ENCODE measurements around the gene SERINC5.

Gene SERINC5

GRCh38 chr5:80097451-80097850 lies 158.4 kb downstream of the SERINC5 start:
- DNase-seq (ENCODE audit: low read depth), result no peak

- DNase-seq (ENCODE audit: low read depth), result no peak
These were observed 161.6 kb downstream of the SERINC5 start for GRCh38 chr5:80094236-80094738.

- DNase-seq (ENCODE audit: low read depth), result no peak
These were observed 162.1 kb downstream of the SERINC5 start for GRCh38 chr5:80093796-80094195.

DNA sequence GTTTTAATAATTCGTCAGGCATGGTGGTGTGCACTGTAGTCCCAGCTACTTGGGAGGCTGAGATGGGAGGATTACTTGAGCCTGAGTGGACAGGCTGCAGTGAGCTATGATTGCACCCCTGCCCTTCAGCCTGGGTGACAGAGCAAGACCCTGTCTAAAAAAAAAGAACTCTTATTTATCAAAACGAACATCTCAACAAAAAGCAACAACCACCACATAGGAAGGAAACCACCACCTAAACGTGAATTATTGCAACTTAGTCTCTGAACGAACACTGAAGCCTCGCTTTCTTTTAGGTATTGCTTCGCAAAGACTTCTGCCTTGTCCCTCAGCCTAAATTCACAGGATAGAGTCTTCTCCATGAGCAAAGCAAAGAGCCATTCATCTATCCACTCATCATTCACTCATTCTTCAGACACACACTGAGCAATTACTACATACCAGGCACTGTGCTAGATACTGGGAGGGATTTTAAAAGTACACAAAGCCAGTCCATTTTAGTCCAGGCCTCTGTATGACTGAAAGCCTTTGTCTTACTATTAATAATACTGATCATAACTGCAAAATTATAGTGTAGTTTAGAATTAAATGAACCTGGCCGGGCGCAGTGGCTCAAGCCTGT lies 163.3 kb downstream of the SERINC5 start:
- DNase-seq (ENCODE audit: low read depth), result no peak

DNA sequence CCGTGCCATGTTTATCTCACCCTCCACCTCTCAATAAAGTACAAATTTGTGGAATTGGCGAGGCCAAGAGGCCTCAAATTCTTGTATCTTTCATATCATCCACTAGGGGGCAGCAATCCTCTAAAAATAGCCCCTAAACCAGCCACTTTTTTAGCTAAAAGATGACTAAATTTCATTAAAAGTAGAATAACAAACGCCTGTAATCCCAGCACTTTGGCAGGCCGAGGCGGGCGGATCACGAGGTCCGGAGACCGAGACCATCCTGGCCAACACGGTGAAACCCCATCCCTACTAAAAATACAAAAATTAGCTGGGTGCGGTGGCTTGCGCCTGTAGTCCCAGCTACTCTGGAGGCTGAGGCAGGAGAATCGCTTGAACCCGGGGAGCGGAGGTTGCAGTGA lies 164.1 kb downstream of the SERINC5 start:
- DNase-seq (ENCODE audit: low read depth), result peak; percentile 50

- DNase-seq (ENCODE audit: low read depth), result no peak
These were observed 165.0 kb downstream of the SERINC5 start for GRCh38 chr5:80090884-80091166.

- peak; percentile 59 for DNase-seq (ENCODE audit: low read depth)
These were observed 172.6 kb downstream of the SERINC5 start for GRCh38 chr5:80083101-80083890.

DNA sequence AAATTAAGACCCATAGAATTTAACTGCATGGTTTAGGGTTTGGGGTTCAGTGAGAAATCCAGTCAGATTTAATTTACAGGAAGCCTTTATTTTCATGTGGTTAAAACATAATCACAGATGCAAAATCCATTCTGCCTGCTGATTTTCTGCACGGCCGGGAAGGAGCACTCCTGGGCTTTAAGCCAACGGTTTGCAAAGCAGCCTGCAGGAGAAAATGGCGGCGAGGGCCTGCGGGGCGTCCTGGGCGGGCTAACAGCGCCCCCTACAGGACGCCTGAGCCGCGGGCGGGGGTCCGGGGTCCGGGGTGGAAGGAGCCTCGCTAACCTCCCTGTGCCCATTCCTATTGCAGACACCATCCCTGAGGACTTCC lies 173.1 kb downstream of the SERINC5 start:
- DNase-seq (ENCODE audit: low read depth), result peak; percentile 77

DNA sequence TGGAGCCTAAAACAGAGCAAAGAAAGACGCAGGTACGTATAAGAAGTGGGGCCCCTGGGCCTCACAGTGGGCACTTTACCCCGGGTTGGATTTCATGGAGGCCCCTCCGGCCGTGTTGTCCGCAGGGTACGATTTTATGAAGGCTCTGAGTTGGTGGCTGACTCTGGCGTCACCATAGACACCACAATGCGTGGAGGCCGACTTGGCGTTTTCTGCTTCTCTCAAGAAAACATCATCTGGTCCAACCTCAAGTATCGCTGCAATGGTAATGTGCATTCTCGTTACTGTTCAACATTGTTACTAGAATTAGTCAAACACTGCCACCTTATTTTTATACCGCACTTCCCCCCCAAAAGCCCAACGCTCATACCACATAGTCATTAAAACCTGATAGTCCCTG lies 173.6 kb downstream of the SERINC5 start:
- DNase-seq (ENCODE audit: low read depth), result no peak

DNA sequence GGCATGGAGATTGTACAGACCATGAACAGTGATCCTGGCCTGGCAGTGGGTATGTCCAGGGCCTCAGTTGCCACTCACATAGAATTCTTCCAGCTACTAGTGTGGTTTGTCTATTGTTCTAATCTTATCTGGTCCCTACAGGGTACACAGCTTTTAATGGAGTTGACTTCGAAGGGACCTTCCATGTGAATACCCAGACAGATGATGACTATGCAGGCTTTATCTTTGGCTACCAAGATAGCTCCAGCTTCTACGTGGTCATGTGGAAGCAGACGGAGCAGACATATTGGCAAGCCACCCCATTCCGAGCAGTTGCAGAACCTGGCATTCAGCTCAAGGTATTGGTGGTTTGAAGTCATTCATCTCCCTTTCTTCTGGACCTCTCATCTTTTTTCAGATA lies 176.9 kb downstream of the SERINC5 start:
- DNase-seq (ENCODE audit: low read depth), result no peak

DNA sequence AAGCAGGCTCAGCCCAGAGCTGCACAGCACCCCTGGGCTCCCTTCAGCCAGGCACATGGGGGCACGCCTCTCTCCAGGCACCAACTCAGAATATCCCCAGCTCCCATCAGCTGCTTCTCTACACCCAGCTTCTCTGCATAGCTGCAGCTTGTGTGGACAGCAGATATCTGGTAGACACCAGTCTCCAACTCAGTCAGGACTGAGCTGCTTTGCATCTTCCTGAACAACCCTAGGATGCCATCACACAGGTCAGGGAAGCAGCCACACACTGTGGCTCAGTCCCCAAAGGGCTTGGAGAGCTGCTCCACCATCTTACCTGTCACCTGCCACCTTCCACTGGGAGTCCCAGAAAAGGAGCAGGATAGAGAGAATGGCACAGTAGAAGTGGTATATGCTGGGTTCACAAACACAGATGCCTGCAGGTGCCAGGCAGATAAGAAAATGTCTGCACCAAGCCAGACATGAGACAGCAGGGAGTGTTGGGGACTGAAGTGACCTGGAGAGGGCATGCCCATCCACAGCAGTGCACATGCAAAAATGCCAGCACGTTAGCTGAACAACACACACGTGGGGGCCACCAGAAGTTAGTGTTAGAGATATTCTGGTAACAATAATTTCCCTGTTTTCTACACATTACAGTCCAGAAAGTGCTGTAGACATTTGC lies 178.7 kb downstream of the SERINC5 start:
- DNase-seq (ENCODE audit: low read depth), result no peak

GRCh38 chr5:80076131-80077050 lies 179.5 kb downstream of the SERINC5 start:
- DNase-seq (ENCODE audit: low read depth), result peak; percentile 28

DNA sequence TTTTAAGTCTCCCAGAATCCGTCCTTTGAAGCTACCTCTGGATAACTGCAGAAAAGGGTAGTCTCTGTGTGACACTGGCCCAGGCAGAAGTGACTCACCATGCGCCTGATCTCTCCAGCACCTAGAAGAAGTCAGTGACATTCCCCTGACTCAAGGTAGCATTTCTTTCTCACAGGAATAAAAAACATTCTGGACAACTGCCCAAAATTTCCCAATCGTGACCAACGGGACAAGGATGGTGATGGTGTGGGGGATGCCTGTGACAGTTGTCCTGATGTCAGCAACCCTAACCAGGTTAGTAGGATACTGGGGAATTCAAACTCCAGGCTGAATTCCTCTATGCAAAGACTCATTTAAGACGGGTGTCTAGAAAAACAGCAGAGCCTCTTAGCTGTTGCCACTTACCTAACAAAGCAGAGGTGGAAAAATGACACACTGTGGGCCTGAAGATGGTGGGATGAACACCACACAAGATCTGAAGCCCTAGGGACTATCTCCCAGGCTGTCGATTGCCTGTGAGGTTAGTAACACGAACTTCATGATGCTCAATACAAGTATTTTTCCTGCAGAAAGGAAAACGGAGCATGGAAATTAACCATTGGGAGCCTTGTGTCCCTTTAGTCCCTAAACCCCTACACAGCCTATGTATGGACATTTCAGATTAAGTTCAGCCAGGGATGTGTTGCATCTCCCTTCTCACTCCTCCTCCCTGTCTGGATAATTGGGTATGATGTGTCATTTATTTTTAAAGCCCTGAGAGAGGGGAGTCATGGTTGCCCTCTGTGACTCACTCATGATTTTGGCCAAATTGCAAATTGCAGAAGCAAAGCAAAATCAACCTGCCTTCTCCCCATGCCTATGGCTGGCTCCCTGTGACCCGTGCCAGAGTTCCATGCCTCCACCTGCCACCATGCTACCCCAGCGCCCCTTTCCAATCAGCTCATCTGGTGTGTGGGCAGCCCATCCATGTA lies 183.5 kb downstream of the SERINC5 start:
- no peak for DNase-seq (ENCODE audit: low read depth)

GRCh38 chr5:80071510-80072021 lies 184.3 kb downstream of the SERINC5 start:
- DNase-seq (ENCODE audit: low read depth), result no peak

- no peak for DNase-seq (ENCODE audit: low read depth)
These were observed 185.4 kb downstream of the SERINC5 start for GRCh38 chr5:80070338-80071056.

DNA sequence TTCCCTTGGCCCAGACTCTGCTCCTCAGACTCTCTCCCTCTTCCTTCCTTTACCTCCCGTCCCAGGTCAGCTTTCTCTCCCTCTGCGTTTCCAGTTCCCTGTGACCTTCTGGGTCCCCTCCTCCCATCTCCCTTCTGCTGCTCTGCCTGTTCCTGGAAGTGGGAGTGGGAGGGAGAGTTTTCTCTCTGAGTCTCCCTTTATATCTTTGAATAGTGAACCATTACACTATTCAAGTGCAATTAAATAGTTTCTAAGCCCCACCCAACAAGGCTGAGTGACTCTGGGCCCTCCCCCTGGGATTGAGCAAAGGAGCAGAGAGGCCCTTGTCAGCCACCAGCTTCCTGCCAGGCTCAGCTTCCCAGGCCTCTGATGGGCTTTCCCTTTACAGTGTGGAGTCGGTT lies 185.9 kb downstream of the SERINC5 start:
- no peak for DNase-seq (ENCODE audit: low read depth)

GRCh38 chr5:80069251-80069800 lies 186.5 kb downstream of the SERINC5 start:
- DNase-seq (ENCODE audit: low read depth), result no peak

GRCh38 chr5:80068775-80069174 lies 187.1 kb downstream of the SERINC5 start:
- no peak for DNase-seq (ENCODE audit: low read depth)

GRCh38 chr5:80068246-80068636 lies 187.6 kb downstream of the SERINC5 start:
- DNase-seq (ENCODE audit: low read depth), result no peak
